CD8-positive, alpha-beta memory T cell (primary cell): ENCODE results near the gene MICOS13. TPM values are rescaled to one million over a fixed set of nuclear protein-coding genes. Genes with fewer than 3 reads are reported as not detected.
"Not testable (repeated sequence)": the region's sequence is repeated elsewhere in the genome, so short reads cannot be mapped to it uniquely, and the experiment has no call there.

Experiments used
- CTCF ChIA-PET: fragments of 350-600 bp; sonication (Branson Sonifier 250); formaldehyde crosslinking; loops from one replicate; lab custom pipeline; 2021; ENCODE audit warnings: antibody characterized with exemption; lab: Charles Lee
- POLR2A ChIA-PET: fragments of 350-600 bp; sonication (Branson Sonifier 250); formaldehyde crosslinking; loops from one replicate; lab custom pipeline; 2021; ENCODE audit warnings: antibody characterized with exemption; lab: Charles Lee
- DNase-seq, 5 donors: peaks; one replicate each; pipeline versions ENCODE4 v3.0.0 to v3.0.0-alpha.2; 2020 to 2022; ENCODE audit warnings: mixed read lengths in 1 of 5
- H3K27ac ChIP-seq: one replicate; pipeline ENCODE4 v1.7.0; 2013; ENCODE audit warnings: low read depth, mild to moderate bottlenecking, low read length, moderate library complexity
- H3K27me3 ChIP-seq: 2 replicates; pipeline ENCODE4 v1.7.0; 2013; ENCODE audit warnings: low read length, mild to moderate bottlenecking; ENCODE audit not compliant: insufficient read depth, poor library complexity, severe bottlenecking
- H3K36me3 ChIP-seq: 2 replicates; pipeline ENCODE4 v1.7.0; 2013; ENCODE audit warnings: mild to moderate bottlenecking, low read length, moderate library complexity; ENCODE audit not compliant: insufficient read depth
- H3K4me1 ChIP-seq: 2 replicates; pipeline ENCODE4 v1.7.0; 2013; ENCODE audit warnings: mild to moderate bottlenecking, low read length, moderate library complexity; ENCODE audit not compliant: insufficient read depth
- H3K4me3 ChIP-seq: 2 replicates; pipeline ENCODE4 v1.7.0; 2013; ENCODE audit warnings: mild to moderate bottlenecking, low read length
- H3K9me3 ChIP-seq: 2 replicates; pipeline ENCODE4 v1.7.0; 2013; ENCODE audit warnings: mild to moderate bottlenecking, low read length
- H3K27ac Mint-ChIP-seq, 8 donors: one replicate each; pipeline ENCODE4 v1.8.0; 2020 to 2021; ENCODE audit warnings: mixed read lengths in 8 of 8, mild to moderate bottlenecking in 6 of 8, inconsistent platforms in 3 of 8, moderate library complexity in 3 of 8
- H3K27me3 Mint-ChIP-seq, 2 donors: one replicate each; pipeline ENCODE4 v1.8.0; 2020 to 2021; ENCODE audit warnings: mixed read lengths in 2 of 2, mild to moderate bottlenecking in 1 of 2, moderate library complexity in 1 of 2
- H3K36me3 Mint-ChIP-seq, 3 donors: one replicate each; pipeline ENCODE4 v1.8.0; 2020 to 2021; ENCODE audit warnings: mixed read lengths in 3 of 3, inconsistent platforms in 1 of 3, mild to moderate bottlenecking in 1 of 3
- H3K4me1 Mint-ChIP-seq, 3 donors: one replicate each; pipeline ENCODE4 v1.8.0; 2020 to 2021; ENCODE audit warnings: mixed read lengths in 3 of 3, inconsistent platforms in 1 of 3, mild to moderate bottlenecking in 1 of 3
- H3K4me3 Mint-ChIP-seq, 7 donors: one replicate each; pipeline ENCODE4 v1.8.0; 2020 to 2021; ENCODE audit warnings: mixed read lengths in 7 of 7, mild to moderate bottlenecking in 6 of 7, moderate library complexity in 4 of 7, inconsistent platforms in 2 of 7
- H3K9me3 Mint-ChIP-seq, 5 donors: one replicate each; pipeline ENCODE4 v1.8.0; 2020 to 2022; ENCODE audit warnings: mixed read lengths in 5 of 5, mild to moderate bottlenecking in 3 of 5, moderate library complexity in 2 of 5, inconsistent platforms in 1 of 5
- polyA plus RNA-seq: library from polyadenylated mRNA; unstranded; fragments of 300-500 nt; fragmentation: Illumina TruSeq; gene quantifications from one replicate; pipeline ENCODE4 v1.2.3, GENCODE V29; 2021
- total RNA-seq, 2 experiments: library from RNA; stranded (reverse); gene quantifications; one replicate each; pipeline ENCODE4 v1.2.3, GENCODE V29; 2021

The MICOS13 gene
- total and polyA plus RNA-seq, 3 experiments from 2014 or later: 60.6 to 117 (median 62.1) TPM

DNA sequence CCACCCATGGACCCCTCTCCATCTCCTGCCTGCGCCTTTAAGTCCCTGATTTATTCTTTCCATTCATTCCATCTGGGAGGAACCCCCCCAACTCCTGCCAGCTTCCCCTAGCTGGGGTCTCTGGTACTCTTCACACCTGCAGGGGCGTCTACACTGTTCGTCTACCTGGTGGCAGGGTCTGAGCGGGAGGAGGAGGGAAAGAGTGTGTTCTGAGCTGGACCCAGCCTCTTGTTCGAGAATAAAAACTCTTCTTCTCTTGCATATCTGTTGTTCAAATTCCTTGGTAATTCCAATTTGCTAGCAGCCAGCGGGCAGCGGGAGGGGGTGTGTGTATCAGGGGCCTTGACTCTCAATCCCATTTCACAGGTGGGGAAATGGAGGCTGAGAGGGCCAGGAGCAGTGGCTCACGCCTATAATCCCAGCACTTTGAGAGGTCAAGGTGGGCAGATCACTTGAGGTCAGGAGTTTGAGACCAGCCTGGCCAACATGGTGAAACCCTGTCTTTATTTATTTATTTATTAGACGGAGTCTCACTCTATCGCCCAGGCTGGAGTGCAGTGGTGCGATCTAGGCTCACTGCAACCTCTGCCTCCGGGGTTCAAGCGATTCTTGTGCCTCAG is 8.1 kb upstream of the MICOS13 start:
- POLR2A ChIA-PET: interaction anchor here (0.9 to 2.1 kb wide), 3 partner anchors 30 to 68 kb away, joined by 3 to 12 read pairs (median 4); no protein-coding TSS in a partner anchor
- H3K9me3 ChIP-seq, H3K27ac ChIP-seq, H3K27me3 ChIP-seq, DNase-seq, H3K4me3 ChIP-seq, H3K9me3 Mint-ChIP-seq, H3K27me3 Mint-ChIP-seq: not testable (repeated sequence)
- Mint-ChIP-seq H3K36me3 (peaks cover 0 to 32% (median 0%) of the 10 kb centered on the region in 3 donors), H3K4me3 (peak overlapping the region; percentile 54 to 85 (median 67)), H3K27ac (peak overlapping the region in 4 of 8 donors; percentile 49 to 77 (median 60)), H3K4me1 (peaks cover 24 to 59% (median 28%) of the 10 kb centered on the region in 3 donors)
- Histone ChIP-seq H3K36me3 (peaks cover 11% of the 10 kb centered on the region), H3K4me1 (peaks cover 16% of the 10 kb centered on the region)
- CTCF ChIA-PET: interaction anchor here (1.8 to 4.7 kb wide), 5 partner anchors 11 to 66 kb away, joined by 5 to 47 read pairs (median 19); partner anchors contain the start of genes CATSPERD, LONP1, SAFB and SAFB2

DNA sequence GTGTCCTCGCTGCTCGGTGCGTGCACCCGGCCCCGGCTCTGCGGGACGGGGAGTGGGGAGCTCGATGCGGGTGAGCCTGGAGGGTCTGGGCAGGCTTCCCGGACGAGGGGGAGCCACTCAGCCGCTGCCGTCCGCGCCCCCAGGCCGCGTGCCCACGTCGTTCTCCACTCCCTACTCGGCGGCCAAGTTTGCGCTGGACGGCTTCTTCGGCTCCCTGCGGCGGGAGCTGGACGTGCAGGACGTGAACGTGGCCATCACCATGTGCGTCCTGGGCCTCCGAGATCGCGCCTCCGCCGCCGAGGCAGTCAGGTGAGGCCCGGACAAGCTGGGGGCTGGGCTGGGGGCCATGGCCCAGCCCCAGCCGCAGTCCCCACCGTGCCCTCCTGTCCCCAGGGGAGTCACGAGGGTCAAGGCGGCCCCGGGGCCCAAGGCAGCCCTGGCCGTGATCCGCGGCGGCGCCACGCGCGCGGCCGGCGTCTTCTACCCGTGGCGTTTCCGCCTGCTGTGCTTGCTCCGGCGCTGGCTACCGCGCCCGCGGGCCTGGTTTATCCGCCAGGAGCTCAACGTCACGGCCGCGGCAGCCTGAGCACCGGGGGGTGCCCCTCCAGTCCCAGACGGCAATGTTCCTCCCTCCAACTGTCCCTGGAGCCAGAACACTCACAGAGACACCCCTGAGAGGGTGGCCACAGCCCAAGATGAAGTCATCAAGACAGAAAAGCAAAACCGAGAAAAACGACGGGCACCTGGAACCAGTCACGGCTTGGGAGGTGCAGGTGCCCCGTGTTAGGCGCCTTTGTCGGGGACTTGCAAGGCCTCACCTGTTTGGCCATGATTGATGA is 7.3 kb upstream of the MICOS13 start:
- H3K27me3 ChIP-seq: no peaks in the 10 kb centered on the region
- H3K36me3 ChIP-seq: peaks cover 4% of the 10 kb centered on the region
- CTCF ChIA-PET: interaction anchor here (0.6 to 4.7 kb wide), 11 partner anchors 10 to 217 kb away, joined by 3 to 35 read pairs (median 4); partner anchors contain the start of genes CATSPERD, LONP1, SAFB and SAFB2
- peaks cover 16% of the 10 kb centered on the region for H3K4me1 ChIP-seq
- DNase-seq: no peak
- H3K27ac ChIP-seq: no peak overlapping the region
- H3K9me3 ChIP-seq: no peaks in the 10 kb centered on the region
- H3K36me3 Mint-ChIP-seq: peaks cover 0 to 24% (median 0%) of the 10 kb centered on the region in 3 donors
- H3K4me1 Mint-ChIP-seq: peaks cover 25 to 51% (median 26%) of the 10 kb centered on the region in 3 donors
- peak overlapping the region in 2 of 8 donors; percentile 74 to 79 for H3K27ac Mint-ChIP-seq
- peak overlapping the region in 5 of 7 donors; percentile 80 to 86 (median 85) for H3K4me3 Mint-ChIP-seq
- H3K9me3 Mint-ChIP-seq: no peaks in the 10 kb centered on the region
- H3K27me3 Mint-ChIP-seq: no peaks in the 10 kb centered on the region
- peak overlapping the region; percentile 56 for H3K4me3 ChIP-seq
- POLR2A ChIA-PET: interaction anchor here (0.9 to 2.5 kb wide), 4 partner anchors 28 to 68 kb away, joined by 4 to 15 read pairs (median 9); partner anchors contain the start of genes SAFB and SAFB2

DNA sequence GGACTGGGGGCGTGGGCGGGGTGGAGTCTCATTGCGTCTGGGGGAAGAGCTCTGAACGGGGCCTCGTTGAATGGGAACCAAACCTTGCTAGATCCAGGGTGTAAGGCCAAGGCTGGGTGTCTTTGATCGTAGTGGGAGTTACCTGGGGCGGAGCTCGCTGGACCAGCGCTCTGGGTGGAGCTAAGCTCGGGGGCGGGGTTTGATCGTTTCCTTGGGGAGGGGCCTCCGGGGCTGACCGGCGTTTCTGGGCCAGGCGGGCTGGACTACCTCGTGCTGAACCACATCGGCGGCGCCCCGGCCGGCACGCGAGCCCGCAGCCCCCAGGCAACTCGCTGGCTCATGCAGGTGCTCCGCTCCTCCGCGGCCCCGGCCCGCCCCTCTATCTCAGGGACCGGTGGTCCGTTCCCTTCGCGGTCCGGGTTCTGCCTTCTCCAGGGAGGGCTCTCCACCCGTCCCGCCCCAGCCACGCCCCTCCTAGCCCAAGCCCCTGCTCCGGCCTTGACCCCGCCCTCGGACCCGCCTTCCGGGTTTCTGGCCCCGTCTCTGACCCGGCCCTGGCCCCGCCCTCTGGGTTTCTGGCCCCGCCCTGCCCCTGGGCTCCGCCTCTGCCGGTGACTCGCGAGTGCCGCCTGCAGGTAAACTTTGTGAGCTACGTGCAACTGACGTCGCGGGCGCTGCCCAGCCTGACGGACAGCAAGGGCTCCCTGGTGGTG is 6.5 kb upstream of the MICOS13 start:
- Histone ChIP-seq H3K9me3 (no peaks in the 10 kb centered on the region), H3K4me1 (peaks cover 17% of the 10 kb centered on the region), H3K27ac (peak overlapping the region; percentile 54), H3K36me3 (no peaks in the 10 kb centered on the region), H3K27me3 (no peaks in the 10 kb centered on the region), H3K4me3 (peak overlapping the region; percentile 56)
- peaks cover 26 to 47% (median 26%) of the 10 kb centered on the region in 3 donors for H3K4me1 Mint-ChIP-seq
- H3K27ac Mint-ChIP-seq: peak overlapping the region; percentile 79 to 95 (median 88)
- POLR2A ChIA-PET: interaction anchor here (0.8 to 2.5 kb wide), 5 partner anchors 29 to 896 kb away, joined by 3 to 15 read pairs (median 6); partner anchors contain the start of genes FEM1A, SAFB and SAFB2
- CTCF ChIA-PET: interaction anchor here (0.6 to 4.7 kb wide), 12 partner anchors 9 to 218 kb away, joined by 3 to 35 read pairs (median 4); partner anchors contain the start of genes CATSPERD, LONP1, SAFB and SAFB2
- H3K27me3 Mint-ChIP-seq: peaks cover 0 to 2% of the 10 kb centered on the region in 2 donors
- no peaks in the 10 kb centered on the region for H3K9me3 Mint-ChIP-seq
- peaks cover 0 to 17% (median 0%) of the 10 kb centered on the region in 3 donors for H3K36me3 Mint-ChIP-seq
- DNase-seq: peak; percentile 87 to 95 (median 93)
- H3K4me3 Mint-ChIP-seq: peak overlapping the region; percentile 80 to 95 (median 85)

DNA sequence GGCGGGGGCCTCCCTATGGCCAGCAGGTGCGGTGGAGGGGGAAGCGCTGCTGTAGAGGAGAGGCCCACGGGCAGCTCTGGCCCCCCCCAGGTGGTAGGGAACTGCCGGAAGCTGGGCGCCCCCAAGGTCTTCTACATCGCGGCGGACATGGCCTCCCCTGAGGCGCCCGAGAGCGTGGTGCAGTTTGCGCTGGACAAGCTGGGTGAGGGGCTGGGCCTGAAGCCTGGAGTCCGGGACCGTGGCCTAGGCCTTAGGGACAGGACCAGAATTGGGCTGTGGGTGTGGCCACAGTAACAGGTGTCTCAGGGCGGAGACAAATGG is 6.0 kb upstream of the MICOS13 start:
- Histone ChIP-seq H3K9me3 (no peaks in the 10 kb centered on the region), H3K27me3 (no peaks in the 10 kb centered on the region), H3K27ac (no peak overlapping the region), H3K4me1 (peaks cover 19% of the 10 kb centered on the region), H3K36me3 (no peaks in the 10 kb centered on the region), H3K4me3 (peak overlapping the region; percentile 56)
- Mint-ChIP-seq H3K27me3 (peaks cover 0 to 2% of the 10 kb centered on the region in 2 donors), H3K9me3 (no peaks in the 10 kb centered on the region), H3K36me3 (peaks cover 0 to 13% (median 0%) of the 10 kb centered on the region in 3 donors), H3K4me1 (peaks cover 30 to 51% (median 31%) of the 10 kb centered on the region in 3 donors), H3K4me3 (peak overlapping the region; percentile 80 to 95 (median 85)), H3K27ac (peak overlapping the region; percentile 79 to 95 (median 88))
- DNase-seq: no peak
- ChIA-PET CTCF (interaction anchor here (0.7 to 4.7 kb wide), 4 partner anchors 30 to 218 kb away, joined by 3 to 35 read pairs (median 8); partner anchors contain the start of genes CATSPERD, LONP1, SAFB and SAFB2), POLR2A (interaction anchor here (0.8 to 2.5 kb wide), 4 partner anchors 29 to 895 kb away, joined by 3 to 15 read pairs (median 9); partner anchors contain the start of genes FEM1A, SAFB and SAFB2)

DNA sequence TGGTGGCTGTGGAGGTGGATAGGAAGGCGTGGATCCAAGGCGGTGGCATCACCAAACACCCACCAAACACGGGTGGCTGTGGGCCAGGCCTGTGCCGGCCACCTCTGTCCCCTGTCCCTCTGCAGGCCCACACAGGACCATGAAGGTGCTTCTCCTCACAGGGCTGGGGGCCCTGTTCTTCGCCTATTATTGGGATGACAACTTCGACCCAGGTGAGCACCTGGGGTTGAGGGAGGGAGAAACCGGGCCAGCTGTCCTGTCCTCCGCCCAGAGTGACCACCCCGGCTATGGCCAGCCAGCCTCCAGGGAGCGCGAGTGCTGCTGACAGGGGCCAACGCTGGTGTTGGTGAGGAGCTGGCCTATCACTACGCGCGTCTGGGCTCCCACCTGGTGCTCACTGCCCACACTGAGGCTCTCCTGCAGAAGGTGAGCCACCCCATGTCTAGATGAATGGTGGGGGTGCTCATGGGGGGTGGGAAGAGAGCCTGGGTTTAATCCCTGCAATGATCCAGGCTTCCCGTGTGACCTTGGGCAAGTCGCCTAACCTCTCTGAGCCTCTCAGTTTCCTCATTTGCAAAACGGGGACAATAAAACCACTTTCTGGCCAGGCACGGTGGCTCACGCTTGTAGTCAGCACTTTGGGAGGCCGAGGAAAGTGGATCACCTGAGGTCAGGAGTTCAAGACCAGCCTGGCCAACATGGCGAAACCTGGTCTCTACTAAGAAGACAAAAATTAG is 4.5 kb upstream of the MICOS13 start:
- H3K4me3 ChIP-seq: no peak overlapping the region
- H3K27ac ChIP-seq: no peak overlapping the region
- no peaks in the 10 kb centered on the region for H3K9me3 ChIP-seq
- Mint-ChIP-seq H3K27me3 (peaks cover 0 to 2% of the 10 kb centered on the region in 2 donors), H3K4me1 (peaks cover 24 to 48% (median 31%) of the 10 kb centered on the region in 3 donors), H3K4me3 (peak overlapping the region in 1 of 7 donors; percentile 65), H3K27ac (peak overlapping the region in 1 of 8 donors; percentile 86), H3K36me3 (peaks cover 0 to 8% (median 0%) of the 10 kb centered on the region in 3 donors), H3K9me3 (no peaks in the 10 kb centered on the region)
- peaks cover 18% of the 10 kb centered on the region for H3K4me1 ChIP-seq
- H3K36me3 ChIP-seq: no peaks in the 10 kb centered on the region
- ChIA-PET CTCF (no interaction called here), POLR2A (no interaction called here)
- DNase-seq: no peak
- H3K27me3 ChIP-seq: no peaks in the 10 kb centered on the region

DNA sequence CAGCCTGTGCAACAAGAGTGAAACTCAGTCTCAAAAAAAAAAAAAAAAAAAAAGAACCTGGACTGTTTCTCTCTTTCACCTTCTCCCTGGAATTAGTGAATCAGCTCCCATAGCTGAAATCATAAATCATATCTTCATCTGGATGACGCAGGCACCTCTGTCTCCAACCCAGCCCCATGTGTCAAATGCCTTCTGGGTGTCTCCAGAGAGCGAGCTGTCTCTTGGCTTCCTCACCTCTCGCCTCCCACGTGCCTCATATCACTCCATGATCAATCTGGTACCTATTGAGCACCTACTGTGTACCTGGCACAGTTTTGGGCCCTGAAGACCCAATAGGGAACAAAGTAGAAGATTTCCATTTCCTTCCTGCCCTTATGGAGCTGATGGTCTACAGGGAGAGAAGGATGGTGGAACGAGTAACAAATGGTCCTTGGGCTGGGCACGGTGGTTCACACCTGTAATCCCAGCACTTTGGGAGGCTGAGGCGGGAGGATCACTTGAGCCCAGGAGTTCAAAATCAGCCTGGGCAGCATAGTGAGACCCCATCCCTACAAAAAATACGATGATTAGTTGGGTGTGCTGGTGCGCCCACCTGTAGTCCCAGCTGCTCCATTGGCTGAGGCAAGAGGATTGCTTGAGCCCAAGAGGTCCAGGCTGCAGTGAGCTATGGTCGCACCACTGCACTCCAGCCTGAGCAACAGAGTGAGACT is 3.0 kb upstream of the MICOS13 start:
- Histone ChIP-seq H3K27ac (no peak overlapping the region), H3K36me3 (no peaks in the 10 kb centered on the region), H3K4me1 (peaks cover 27% of the 10 kb centered on the region), H3K27me3 (no peaks in the 10 kb centered on the region), H3K9me3 (no peaks in the 10 kb centered on the region), H3K4me3 (no peak overlapping the region)
- DNase-seq: no peak
- Mint-ChIP-seq H3K4me1 (peaks cover 24 to 50% (median 37%) of the 10 kb centered on the region in 3 donors), H3K27ac (peak overlapping the region in 4 of 8 donors; percentile 29 to 86 (median 48)), H3K4me3 (peak overlapping the region in 5 of 7 donors; percentile 47 to 85 (median 61)), H3K9me3 (no peaks in the 10 kb centered on the region), H3K36me3 (peaks cover 0 to 11% (median 0%) of the 10 kb centered on the region in 3 donors), H3K27me3 (peaks cover 0 to 2% of the 10 kb centered on the region in 2 donors)
- ChIA-PET CTCF (no interaction called here), POLR2A (interaction anchor here (0.7 kb wide), 1 partner anchor 60 kb away, joined by 8 read pairs; no protein-coding TSS in a partner anchor)
